ENCODE data around the gene TMEM43.

Gene TMEM43

DNA sequence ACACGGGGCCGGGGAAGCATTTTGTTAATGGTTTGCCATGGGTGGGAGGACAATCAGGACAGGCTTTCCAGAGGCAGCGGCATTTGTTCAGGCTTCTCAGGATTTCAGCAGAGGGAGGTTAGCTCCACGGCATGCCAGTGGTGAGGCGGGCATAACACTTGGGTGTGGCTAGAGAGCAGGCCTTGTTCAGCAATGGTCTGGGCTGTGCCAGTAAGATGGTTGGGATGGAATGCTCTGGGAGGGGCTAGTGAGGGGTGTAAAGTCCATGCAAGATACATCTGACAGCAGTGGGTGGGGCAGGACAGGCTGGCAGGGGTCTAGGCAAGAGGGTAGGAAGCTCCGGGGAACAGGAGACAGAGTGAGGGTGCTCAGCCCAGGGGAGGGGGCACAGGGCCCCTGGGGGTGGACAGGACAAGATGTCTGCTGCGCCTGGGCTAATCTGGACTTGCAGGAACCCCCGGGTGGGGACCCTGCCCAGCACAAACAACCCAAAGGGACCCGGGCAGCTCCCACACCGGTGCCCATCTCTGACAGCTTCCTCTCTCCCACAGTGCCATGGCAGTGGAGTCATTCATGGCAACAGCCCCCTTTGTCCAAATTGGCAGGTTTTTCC is 8.4 kb downstream of the TMEM43 start:
- CTCF ChIA-PET, result no interaction called here

DNA sequence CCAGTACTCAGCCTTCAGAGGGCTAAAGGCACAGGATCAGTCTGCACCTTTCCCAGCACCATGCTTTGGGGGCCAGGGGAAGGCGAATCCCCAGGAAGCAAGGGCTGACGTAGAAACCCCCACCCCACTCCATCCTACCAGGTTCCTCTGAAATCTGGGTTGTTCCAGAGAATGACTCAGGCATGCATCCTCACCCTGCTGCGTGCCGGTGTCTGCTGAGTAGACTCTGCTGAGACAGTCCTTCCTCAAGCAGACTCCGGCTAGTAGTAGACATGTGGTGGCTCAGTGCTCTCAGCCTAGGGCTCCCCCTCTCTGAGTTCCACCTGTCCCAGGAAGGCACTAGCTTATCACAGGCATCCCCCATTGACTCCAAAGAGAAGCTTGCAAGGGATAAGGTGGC is 9.0 kb downstream of the TMEM43 start:
- POLR2A ChIA-PET, result interaction anchor here (1.5 to 5.4 kb wide), 2 partner anchors 9 to 11 kb away, joined by 5 to 20 read pairs; partner anchors contain the start of genes CHCHD4 and TMEM43
- Histone ChIP-seq H3K4me1 (ENCODE audit: control insufficient read depth, insufficient read depth, low read length) (no peaks in the 10 kb centered on the region), H3K36me3 (ENCODE audit: control insufficient read depth in 2 of 2, insufficient read depth in 1 of 2, low read length in 2 of 2) (peaks cover 20 to 97% of the 10 kb centered on the region in 2 experiments), H3K4me3 (ENCODE audit: low read depth, low read length) (no peak overlapping the region), H3K27ac (ENCODE audit: extremely low read depth, low read depth, low read length) (no peak overlapping the region), H3K9me3 (ENCODE audit: control insufficient read depth, insufficient read depth, low read depth, low read length) (no peaks in the 10 kb centered on the region)
- CTCF ChIA-PET, result no interaction called here
- TF ChIP-seq ZNF24 (tag by site-specific recombination; IDR thresholded peaks at IDR 0.05) (no peak), MEIS1 (CRISPR knock-in tag; IDR thresholded peaks at IDR 0.05; ENCODE audit: borderline replicate concordance) (no peak), MYNN (tag by site-specific recombination; IDR thresholded peaks at IDR 0.05; ENCODE audit: borderline replicate concordance) (no peak), ZNF785 (tag by site-specific recombination; IDR thresholded peaks at IDR 0.05) (no peak), ZNF621 (tag by site-specific recombination; IDR thresholded peaks at IDR 0.05) (no peak), MZF1 (tag by site-specific recombination; IDR thresholded peaks at IDR 0.05; ENCODE audit: borderline replicate concordance) (no peak)
- TF ChIP-seq, protein P1, sequence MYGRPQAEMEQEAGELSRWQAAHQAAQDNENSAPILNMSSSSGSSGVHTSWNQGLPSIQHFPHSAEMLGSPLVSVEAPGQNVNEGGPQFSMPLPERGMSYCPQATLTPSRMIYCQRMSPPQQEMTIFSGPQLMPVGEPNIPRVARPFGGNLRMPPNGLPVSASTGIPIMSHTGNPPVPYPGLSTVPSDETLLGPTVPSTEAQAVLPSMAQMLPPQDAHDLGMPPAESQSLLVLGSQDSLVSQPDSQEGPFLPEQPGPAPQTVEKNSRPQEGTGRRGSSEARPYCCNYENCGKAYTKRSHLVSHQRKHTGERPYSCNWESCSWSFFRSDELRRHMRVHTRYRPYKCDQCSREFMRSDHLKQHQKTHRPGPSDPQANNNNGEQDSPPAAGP (tag by site-specific recombination; IDR thresholded peaks at IDR 0.05), result no peak
- TF ChIP-seq, protein P2, sequence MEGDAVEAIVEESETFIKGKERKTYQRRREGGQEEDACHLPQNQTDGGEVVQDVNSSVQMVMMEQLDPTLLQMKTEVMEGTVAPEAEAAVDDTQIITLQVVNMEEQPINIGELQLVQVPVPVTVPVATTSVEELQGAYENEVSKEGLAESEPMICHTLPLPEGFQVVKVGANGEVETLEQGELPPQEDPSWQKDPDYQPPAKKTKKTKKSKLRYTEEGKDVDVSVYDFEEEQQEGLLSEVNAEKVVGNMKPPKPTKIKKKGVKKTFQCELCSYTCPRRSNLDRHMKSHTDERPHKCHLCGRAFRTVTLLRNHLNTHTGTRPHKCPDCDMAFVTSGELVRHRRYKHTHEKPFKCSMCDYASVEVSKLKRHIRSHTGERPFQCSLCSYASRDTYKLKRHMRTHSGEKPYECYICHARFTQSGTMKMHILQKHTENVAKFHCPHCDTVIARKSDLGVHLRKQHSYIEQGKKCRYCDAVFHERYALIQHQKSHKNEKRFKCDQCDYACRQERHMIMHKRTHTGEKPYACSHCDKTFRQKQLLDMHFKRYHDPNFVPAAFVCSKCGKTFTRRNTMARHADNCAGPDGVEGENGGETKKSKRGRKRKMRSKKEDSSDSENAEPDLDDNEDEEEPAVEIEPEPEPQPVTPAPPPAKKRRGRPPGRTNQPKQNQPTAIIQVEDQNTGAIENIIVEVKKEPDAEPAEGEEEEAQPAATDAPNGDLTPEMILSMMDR (tag by site-specific recombination; IDR thresholded peaks at IDR 0.05), result no peak

More for the DNA sequence above, 8.4 kb downstream of the TMEM43 start:
- no peak for TF ChIP-seq SETDB1 (IDR thresholded peaks at IDR 0.05; ENCODE audit: insufficient read length, low read length)
- no peak for TF ChIP-seq TCF7L2 (IDR thresholded peaks at IDR 0.05; ENCODE audit: borderline replicate concordance, low read depth, low read length)
- TF ChIP-seq ZNF501 (tag by site-specific recombination; IDR thresholded peaks at IDR 0.05), result no peak
- no peak for TF ChIP-seq ZSCAN30 (tag by site-specific recombination; IDR thresholded peaks at IDR 0.05)
- no peak for TF ChIP-seq ZNF223 (tag by site-specific recombination; IDR thresholded peaks at IDR 0.05)
- TF ChIP-seq, protein P3, sequence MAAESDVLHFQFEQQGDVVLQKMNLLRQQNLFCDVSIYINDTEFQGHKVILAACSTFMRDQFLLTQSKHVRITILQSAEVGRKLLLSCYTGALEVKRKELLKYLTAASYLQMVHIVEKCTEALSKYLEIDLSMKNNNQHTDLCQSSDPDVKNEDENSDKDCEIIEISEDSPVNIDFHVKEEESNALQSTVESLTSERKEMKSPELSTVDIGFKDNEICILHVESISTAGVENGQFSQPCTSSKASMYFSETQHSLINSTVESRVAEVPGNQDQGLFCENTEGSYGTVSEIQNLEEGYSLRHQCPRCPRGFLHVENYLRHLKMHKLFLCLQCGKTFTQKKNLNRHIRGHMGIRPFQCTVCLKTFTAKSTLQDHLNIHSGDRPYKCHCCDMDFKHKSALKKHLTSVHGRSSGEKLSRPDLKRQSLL (tag by site-specific recombination; IDR thresholded peaks at IDR 0.05), result no peak
- TF ChIP-seq, protein P4, sequence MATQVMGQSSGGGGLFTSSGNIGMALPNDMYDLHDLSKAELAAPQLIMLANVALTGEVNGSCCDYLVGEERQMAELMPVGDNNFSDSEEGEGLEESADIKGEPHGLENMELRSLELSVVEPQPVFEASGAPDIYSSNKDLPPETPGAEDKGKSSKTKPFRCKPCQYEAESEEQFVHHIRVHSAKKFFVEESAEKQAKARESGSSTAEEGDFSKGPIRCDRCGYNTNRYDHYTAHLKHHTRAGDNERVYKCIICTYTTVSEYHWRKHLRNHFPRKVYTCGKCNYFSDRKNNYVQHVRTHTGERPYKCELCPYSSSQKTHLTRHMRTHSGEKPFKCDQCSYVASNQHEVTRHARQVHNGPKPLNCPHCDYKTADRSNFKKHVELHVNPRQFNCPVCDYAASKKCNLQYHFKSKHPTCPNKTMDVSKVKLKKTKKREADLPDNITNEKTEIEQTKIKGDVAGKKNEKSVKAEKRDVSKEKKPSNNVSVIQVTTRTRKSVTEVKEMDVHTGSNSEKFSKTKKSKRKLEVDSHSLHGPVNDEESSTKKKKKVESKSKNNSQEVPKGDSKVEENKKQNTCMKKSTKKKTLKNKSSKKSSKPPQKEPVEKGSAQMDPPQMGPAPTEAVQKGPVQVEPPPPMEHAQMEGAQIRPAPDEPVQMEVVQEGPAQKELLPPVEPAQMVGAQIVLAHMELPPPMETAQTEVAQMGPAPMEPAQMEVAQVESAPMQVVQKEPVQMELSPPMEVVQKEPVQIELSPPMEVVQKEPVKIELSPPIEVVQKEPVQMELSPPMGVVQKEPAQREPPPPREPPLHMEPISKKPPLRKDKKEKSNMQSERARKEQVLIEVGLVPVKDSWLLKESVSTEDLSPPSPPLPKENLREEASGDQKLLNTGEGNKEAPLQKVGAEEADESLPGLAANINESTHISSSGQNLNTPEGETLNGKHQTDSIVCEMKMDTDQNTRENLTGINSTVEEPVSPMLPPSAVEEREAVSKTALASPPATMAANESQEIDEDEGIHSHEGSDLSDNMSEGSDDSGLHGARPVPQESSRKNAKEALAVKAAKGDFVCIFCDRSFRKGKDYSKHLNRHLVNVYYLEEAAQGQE (tag by site-specific recombination; IDR thresholded peaks at IDR 0.05), result no peak
- TF ChIP-seq ZSCAN16 (tag by site-specific recombination; IDR thresholded peaks at IDR 0.05), result no peak
- TF ChIP-seq ZNF571 (tag by site-specific recombination; IDR thresholded peaks at IDR 0.05), result no peak
- no peak for TF ChIP-seq BCL11A (tag by site-specific recombination; IDR thresholded peaks at IDR 0.05; ENCODE audit: low read depth)
- peaks cover 26 to 97% of the 10 kb centered on the region in 2 experiments for H3K36me3 ChIP-seq (ENCODE audit: control insufficient read depth in 2 of 2, insufficient read depth in 1 of 2, low read length in 2 of 2)
- POLR2A ChIA-PET, result no interaction called here
- no peaks in the 10 kb centered on the region for H3K9me3 ChIP-seq (ENCODE audit: control insufficient read depth, insufficient read depth, low read depth, low read length)
- H3K4me3 ChIP-seq (ENCODE audit: low read depth, low read length), result no peak overlapping the region
- H3K4me1 ChIP-seq (ENCODE audit: control insufficient read depth, insufficient read depth, low read length), result no peaks in the 10 kb centered on the region
- H3K27ac ChIP-seq (ENCODE audit: extremely low read depth, low read depth, low read length), result no peak overlapping the region
